H1 (cell line): ENCODE results near the gene TLCD3A. TPM values are rescaled to one million over a fixed set of nuclear protein-coding genes. Genes with fewer than 3 reads are reported as not detected.

Experiments used
- CTCF ChIA-PET: fragments of 300-600 bp; sonication (Branson Sonifier 250); formaldehyde crosslinking; loops from one replicate; lab custom pipeline; 2021; ENCODE audit not compliant: partially characterized antibody; lab: Charles Lee
- POLR2A ChIA-PET: fragments of 300-600 bp; sonication (Branson Sonifier 250); formaldehyde crosslinking; loops from one replicate; lab custom pipeline; 2021; ENCODE audit warnings: inconsistent platforms; ENCODE audit not compliant: partially characterized antibody; lab: Charles Lee
- DNase-seq, 2 experiments: peaks; one replicate each; pipeline versions ENCODE4 v3.0.0 to v3.0.0-alpha.2; 2010 to 2022; ENCODE audit warnings: low spot score in 2 of 2, low read depth in 1 of 2, mixed read lengths in 1 of 2
- FAIRE-seq: peaks from 2 replicates; lab custom pipeline; 2011; peaks lifted over from hg19 to GRCh38; lab: Jason Lieb, UNC
- H2AFZ ChIP-seq: 2 replicates; pipeline ENCODE4 v1.8.1; 2012; ENCODE audit warnings: low read length, inconsistent platforms
- H2AK5ac ChIP-seq: 2 replicates; pipeline ENCODE4 v1.6.1; 2013; ENCODE audit warnings: low read depth, low read length
- H2BK120ac ChIP-seq: replicated peaks from 2 replicates; pipeline ENCODE3; 2013; ENCODE audit warnings: low read depth, low read length, inconsistent platforms
- H2BK12ac ChIP-seq: 2 replicates; pipeline ENCODE4 v1.6.1; 2013; ENCODE audit warnings: low read depth, low read length
- H2BK15ac ChIP-seq: 2 replicates; pipeline ENCODE4 v1.6.1; 2013; ENCODE audit warnings: low read length
- H2BK20ac ChIP-seq: 2 replicates; pipeline ENCODE4 v1.6.1; 2013; ENCODE audit warnings: low read length
- H2BK5ac ChIP-seq: 2 replicates; pipeline ENCODE4 v1.6.1; 2013; ENCODE audit warnings: low read depth, low read length
- H3K14ac ChIP-seq: 2 replicates; pipeline ENCODE4 v1.6.1; 2013; ENCODE audit warnings: inconsistent platforms; ENCODE audit not compliant: insufficient read length
- H3K18ac ChIP-seq: 2 replicates; pipeline ENCODE4 v1.6.1; 2013; ENCODE audit warnings: low read length; ENCODE audit errors: extremely low read depth
- H3K23ac ChIP-seq: 2 replicates; pipeline ENCODE4 v1.6.1; 2013; ENCODE audit warnings: inconsistent platforms; ENCODE audit not compliant: insufficient read length
- H3K23me2 ChIP-seq: 2 replicates; pipeline ENCODE4 v1.6.1; 2013; ENCODE audit warnings: low read depth, low read length
- H3K27ac ChIP-seq: 2 replicates; pipeline ENCODE4 v1.6.1; 2011; ENCODE audit warnings: low read depth, low read length, inconsistent platforms
- H3K27me3 ChIP-seq, 4 experiments: replicated peaks in 1 of 4; 1 replicate in 1 of 4; 2 replicates in 3 of 4; pipeline versions ENCODE4 v1.6.1 to v1.8.1; 2011 to 2013; ENCODE audit warnings: low read length in 3 of 4, mild to moderate bottlenecking in 3 of 4, inconsistent platforms in 2 of 4, mixed read lengths in 2 of 4, moderate library complexity in 1 of 4; ENCODE audit not compliant: control insufficient read depth in 3 of 4, insufficient read depth in 3 of 4; ENCODE audit errors: extremely low read depth in 1 of 4
- H3K36me3 ChIP-seq, 4 experiments: 2 replicates each; pipeline versions ENCODE4 v1.6.1 to v1.8.1; 2011 to 2013; ENCODE audit warnings: mild to moderate bottlenecking in 4 of 4, low read length in 3 of 4, moderate library complexity in 2 of 4, control low read depth in 1 of 4, inconsistent platforms in 1 of 4; ENCODE audit not compliant: insufficient read depth in 4 of 4, control insufficient read depth in 2 of 4
- H3K4ac ChIP-seq: replicated peaks from 2 replicates; pipeline ENCODE3; 2013; ENCODE audit warnings: low read length, low read depth, mixed read lengths, inconsistent platforms; ENCODE audit not compliant: insufficient read length
- H3K4me1 ChIP-seq, 4 experiments: replicated peaks in 1 of 4; 1 replicate in 1 of 4; 2 replicates in 3 of 4; pipeline versions ENCODE4 v1.6.1 to v1.8.1; 2011 to 2013; ENCODE audit warnings: low read length in 3 of 4, inconsistent platforms in 2 of 4, mixed read lengths in 1 of 4; ENCODE audit not compliant: insufficient read depth in 4 of 4, control insufficient read depth in 3 of 4
- H3K4me2 ChIP-seq, 2 experiments: 2 replicates each; pipeline versions ENCODE4 v1.6.1 to v1.8.1; 2011 to 2013; ENCODE audit warnings: low read depth in 2 of 2, low read length in 2 of 2, control low read depth in 1 of 2, inconsistent platforms in 1 of 2, mild to moderate bottlenecking in 1 of 2; ENCODE audit not compliant: insufficient read depth in 1 of 2
- H3K4me3 ChIP-seq, 4 experiments: fragments of 200-600, 300-600 bp in 1 of 4; sonication (generic), shearing (Covaris generic), sonication (Bioruptor Twin) in 1 of 4; 2 replicates each; pipeline versions ENCODE4 v1.5.1 to v1.8.1; 2011 to 2016; ENCODE audit warnings: low read length in 4 of 4, low read depth in 3 of 4, control low read depth in 2 of 4, inconsistent platforms in 2 of 4, mild to moderate bottlenecking in 2 of 4, mixed read lengths in 1 of 4, moderate library complexity in 1 of 4; ENCODE audit not compliant: insufficient read depth in 2 of 4; ENCODE audit errors: extremely low read depth in 1 of 4
- H3K56ac ChIP-seq: replicated peaks from 2 replicates; pipeline ENCODE3; 2013; ENCODE audit warnings: low read depth, mild to moderate bottlenecking, mixed read lengths, low read length, inconsistent platforms; ENCODE audit not compliant: insufficient read length
- H3K79me1 ChIP-seq: 2 replicates; pipeline ENCODE4 v1.6.1; 2013; ENCODE audit warnings: low read depth, low read length, control low read depth
- H3K79me2 ChIP-seq, 2 experiments: 2 replicates each; pipeline versions ENCODE4 v1.6.1 to v1.8.1; 2012 to 2013; ENCODE audit warnings: low read length in 2 of 2, mild to moderate bottlenecking in 2 of 2, inconsistent platforms in 1 of 2; ENCODE audit not compliant: insufficient read depth in 2 of 2, control insufficient read depth in 1 of 2
- H3K9ac ChIP-seq, 4 experiments: replicated peaks in 1 of 4; 1 replicate in 1 of 4; 2 replicates in 3 of 4; pipeline versions ENCODE4 v1.6.1 to v1.8.1; 2011 to 2013; ENCODE audit warnings: low read depth in 3 of 4, low read length in 3 of 4, control low read depth in 2 of 4, mild to moderate bottlenecking in 2 of 4, moderate library complexity in 2 of 4, inconsistent platforms in 1 of 4; ENCODE audit errors: extremely low read depth in 1 of 4
- H3K9me3 ChIP-seq, 2 experiments: 2 replicates each; pipeline versions ENCODE4 v1.6.1 to v1.8.1; 2012 to 2013; ENCODE audit warnings: mild to moderate bottlenecking in 2 of 2, moderate library complexity in 2 of 2, control low read depth in 1 of 2, inconsistent platforms in 1 of 2, low read depth in 1 of 2, low read length in 1 of 2, mixed read lengths in 1 of 2; ENCODE audit not compliant: insufficient read depth in 2 of 2
- H4K20me1 ChIP-seq, 2 experiments: replicated peaks in 1 of 2; 2 replicates each; pipeline versions ENCODE3 to v1.8.1; 2011 to 2013; ENCODE audit warnings: inconsistent platforms in 2 of 2, low read length in 2 of 2, mild to moderate bottlenecking in 1 of 2; ENCODE audit not compliant: insufficient read depth in 2 of 2, control insufficient read depth in 1 of 2
- H4K5ac ChIP-seq: 2 replicates; pipeline ENCODE4 v1.6.1; 2013; ENCODE audit warnings: low read length, low read depth, mixed read lengths, inconsistent platforms; ENCODE audit not compliant: insufficient read length
- H4K8ac ChIP-seq: 2 replicates; pipeline ENCODE4 v1.8.0; 2013; ENCODE audit warnings: mild to moderate bottlenecking, moderate library complexity, low read length, inconsistent platforms; ENCODE audit not compliant: insufficient read depth; ENCODE audit errors: extremely low read depth
- H4K91ac ChIP-seq: replicated peaks from 2 replicates; pipeline ENCODE3; 2013; ENCODE audit warnings: low read length, mixed read lengths, inconsistent platforms; ENCODE audit not compliant: insufficient read length
- KDM1A ChIP-seq: fragments of 200-600, 300-600 bp; sonication (generic); IDR thresholded peaks from 2 replicates; pipeline ENCODE4 v1.7.1; 2016; ENCODE audit warnings: mild to moderate bottlenecking, low read length, borderline replicate concordance
- RAD21 ChIP-seq, 2 experiments: IDR thresholded peaks in 1 of 2; conservative IDR thresholded peaks in 1 of 2; 2 replicates each; pipeline ENCODE4 v1.6.1; 2011; ENCODE audit warnings: low read depth in 2 of 2, low read length in 2 of 2, improper control_type of control experiment in 1 of 2, inconsistent platforms in 1 of 2, mild to moderate bottlenecking in 1 of 2, moderate library complexity in 1 of 2
- WGBS, 2 experiments: shearing (Covaris generic) in 1 of 2; methylation state at CpG; one replicate each; pipeline versions ENCODE4 v1.1.6 to v1.1.7; 2013 to 2015; ENCODE audit warnings: low lambda C conversion rate in 2 of 2, mixed read lengths in 2 of 2, inconsistent platforms in 1 of 2, low coverage in 1 of 2, missing lambda C conversion rate in 1 of 2; ENCODE audit not compliant: insufficient replicate concordance in 2 of 2, insufficient coverage in 1 of 2, insufficient read length in 1 of 2; ENCODE audit errors: extremely low coverage in 1 of 2, missing lambda C conversion rate in 1 of 2; 5-methylcytosine and 5-hydroxymethylcytosine counted together
- polyA plus RNA-seq, 7 experiments: library from polyadenylated mRNA; depleted of rRNA in 3 of 7; stranded (reverse) in 5 of 7; unstranded in 2 of 7; fragments of >200 nt in 5 of 7; fragments of 200-250 nt in 2 of 7; gene quantifications; 1 replicate in 5 of 7; 2 replicates in 1 of 7; 4 replicates in 1 of 7; pipeline versions ENCODE4 v1.2.1 to v1.2.3, GENCODE V29; 2011 to 2013; ENCODE audit warnings: missing spikeins in 2 of 7, mixed read lengths in 2 of 7
- total RNA-seq: library from RNA; stranded (reverse); fragmentation: NEBNext Ultra II Directional; extraction: Animal tissue kit (Norgen Biotek cat#: 25700); gene quantifications from 2 replicates; pipeline ENCODE4 v1.2.1, GENCODE V29; 2021
- TF ChIP-seq, protein P1 (sequence below), 3 experiments: IDR thresholded peaks; 1 replicate in 2 of 3; 2 replicates in 1 of 3; pipeline versions ENCODE4 v1.5.1 to v1.6.1; 2011; ENCODE audit warnings: low read length in 3 of 3, mild to moderate bottlenecking in 3 of 3, inconsistent platforms in 2 of 3, low read depth in 1 of 3, moderate library complexity in 1 of 3; ENCODE audit not compliant: insufficient read depth in 1 of 3; ENCODE audit errors: control extremely low read depth in 1 of 3

The TLCD3A gene
- total and polyA plus RNA-seq, 2 of the 8 experiments (the other 6 are each of a cell fraction or from before 2014, with no cell fraction given): 26.1 to 48.8 TPM

DNA sequence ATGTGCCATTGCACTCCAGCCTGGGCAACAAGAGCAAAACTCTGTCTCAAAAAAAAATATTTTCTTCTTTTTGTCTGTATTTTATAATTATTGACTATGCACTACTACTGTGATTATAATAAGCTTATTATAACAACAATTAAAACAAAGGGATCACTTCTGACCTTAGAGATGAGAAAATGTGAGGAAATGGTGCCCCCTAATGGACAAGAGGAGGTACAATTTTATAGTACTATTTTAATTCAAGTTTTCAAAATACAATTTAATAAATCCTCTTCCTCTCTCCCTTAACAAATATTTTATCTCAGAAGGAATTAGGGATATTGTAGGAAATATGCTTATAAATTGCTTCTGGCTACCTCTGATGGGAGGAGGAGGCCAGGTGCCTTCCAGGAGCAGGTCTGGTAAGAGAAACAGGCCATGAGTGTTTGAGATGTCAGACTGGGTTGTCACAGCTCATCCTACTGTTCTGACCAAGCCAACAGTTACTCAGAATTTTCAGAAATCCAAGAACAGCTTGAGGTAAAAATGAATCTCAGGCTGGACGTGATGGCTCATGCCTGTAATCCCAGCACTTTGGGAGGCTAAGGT, 31.8 kb upstream of the TLCD3A start:
- ChIA-PET CTCF (interaction anchor here (0.6 to 7.4 kb wide), 62 partner anchors 8 to 536 kb away, joined by 3 to 79 read pairs (median 4); partner anchors contain the start of genes RFLNB and VPS53), POLR2A (interaction anchor here (0.6 to 1.9 kb wide), 2 partner anchors 18 to 33 kb away, joined by 3 to 4 read pairs; no protein-coding TSS in a partner anchor)
- Histone ChIP-seq H3K18ac (no peak overlapping the region), H2BK12ac (no peak overlapping the region), H2BK20ac (no peak overlapping the region), H3K9me3 (no peaks in the 10 kb centered on the region), H3K79me2 (peaks cover 0 to 10% of the 10 kb centered on the region in 2 experiments; a peak in 1 of 4 replicates), H2AFZ (no peak overlapping the region), H3K36me3 (peaks cover 4 to 9% (median 8%) of the 10 kb centered on the region in 4 experiments; a peak in 5 of 8 replicates), H2BK5ac (no peak overlapping the region), H3K23me2 (no peaks in the 10 kb centered on the region), H4K20me1 (peaks cover 3% of the 10 kb centered on the region in 2 experiments), H3K9ac (no peak overlapping the region; a peak in 1 of 7 replicates), H2AK5ac (no peak overlapping the region), H3K4me3 (no peak overlapping the region), H2BK15ac (no peak overlapping the region), H3K4ac (no peak overlapping the region), H3K79me1 (no peaks in the 10 kb centered on the region; the same call in 1 of the 2 replicates), H4K5ac (no peak overlapping the region), H3K27me3 (no peaks in the 10 kb centered on the region), H3K4me2 (no peak overlapping the region), H3K56ac (no peak overlapping the region), H3K27ac (no peak overlapping the region), H2BK120ac (no peak overlapping the region), H3K4me1 (no peaks in the 10 kb centered on the region), H4K8ac (no peak overlapping the region), H3K14ac (no peak overlapping the region), H3K23ac (no peak overlapping the region), H4K91ac (no peak overlapping the region)
- WGBS, 2 experiments: 30% methylated on average over 1 of the region's 1 CpG; no CpG with 5 or more reads in 1 of the 2 experiments
- no peak for FAIRE-seq
- no peak for DNase-seq
- TF ChIP-seq KDM1A (no peak), RAD21 (IDR thresholded peaks at IDR 0.05 in 1 of 2, conservative IDR thresholded peaks at IDR 0.05 in 1 of 2; ENCODE audit: low read depth in 2 of 2, low read length in 2 of 2) (peak in 1 of 2 experiments; percentile 68; a peak in 3 of 4 replicates)
- TF ChIP-seq, protein P1, sequence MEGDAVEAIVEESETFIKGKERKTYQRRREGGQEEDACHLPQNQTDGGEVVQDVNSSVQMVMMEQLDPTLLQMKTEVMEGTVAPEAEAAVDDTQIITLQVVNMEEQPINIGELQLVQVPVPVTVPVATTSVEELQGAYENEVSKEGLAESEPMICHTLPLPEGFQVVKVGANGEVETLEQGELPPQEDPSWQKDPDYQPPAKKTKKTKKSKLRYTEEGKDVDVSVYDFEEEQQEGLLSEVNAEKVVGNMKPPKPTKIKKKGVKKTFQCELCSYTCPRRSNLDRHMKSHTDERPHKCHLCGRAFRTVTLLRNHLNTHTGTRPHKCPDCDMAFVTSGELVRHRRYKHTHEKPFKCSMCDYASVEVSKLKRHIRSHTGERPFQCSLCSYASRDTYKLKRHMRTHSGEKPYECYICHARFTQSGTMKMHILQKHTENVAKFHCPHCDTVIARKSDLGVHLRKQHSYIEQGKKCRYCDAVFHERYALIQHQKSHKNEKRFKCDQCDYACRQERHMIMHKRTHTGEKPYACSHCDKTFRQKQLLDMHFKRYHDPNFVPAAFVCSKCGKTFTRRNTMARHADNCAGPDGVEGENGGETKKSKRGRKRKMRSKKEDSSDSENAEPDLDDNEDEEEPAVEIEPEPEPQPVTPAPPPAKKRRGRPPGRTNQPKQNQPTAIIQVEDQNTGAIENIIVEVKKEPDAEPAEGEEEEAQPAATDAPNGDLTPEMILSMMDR (IDR thresholded peaks at IDR 0.05; ENCODE audit: control extremely low read depth in 1 of 3, insufficient read depth in 1 of 3, low read depth in 1 of 3, low read length in 3 of 3): peak in 2 of 3 experiments; percentile 8 to 25; a peak in 2 of 4 replicates
